ENCODE measurements around the gene SLC39A8.
"Not testable (repeated sequence)": the region's sequence is repeated elsewhere in the genome, so short reads cannot be mapped to it uniquely, and the experiment has no call there.

Gene SLC39A8

GRCh38 chr4:102244878-102245535 is 100.3 kb downstream of the SLC39A8 start:
- in situ Hi-C loops (cut with MboI; ENCODE audit: low sequenced_read_pairs) = no loop called here

GRCh38 chr4:102243296-102243695 is 102.0 kb downstream of the SLC39A8 start:
- in situ Hi-C loops (cut with MboI; ENCODE audit: low sequenced_read_pairs) = not testable (repeated sequence)

GRCh38 chr4:102234243-102234838 is 110.9 kb downstream of the SLC39A8 start:
- in situ Hi-C loops (cut with MboI; ENCODE audit: low sequenced_read_pairs) = no loop called here

- in situ Hi-C loops (cut with MboI; ENCODE audit: low sequenced_read_pairs) = no loop called here
Observed at GRCh38 chr4:102230194-102230593, 115.1 kb downstream of the SLC39A8 start.

- in situ Hi-C loops (cut with MboI; ENCODE audit: low sequenced_read_pairs) = no loop called here
Observed at GRCh38 chr4:102227388-102227787, 117.9 kb downstream of the SLC39A8 start.

- in situ Hi-C loops (cut with MboI; ENCODE audit: low sequenced_read_pairs) = no loop called here
Observed at GRCh38 chr4:102223461-102223860, 121.8 kb downstream of the SLC39A8 start.

- in situ Hi-C loops (cut with MboI; ENCODE audit: low sequenced_read_pairs) = no loop called here
Observed at GRCh38 chr4:102222838-102223409, 122.4 kb downstream of the SLC39A8 start.

GRCh38 chr4:102219129-102219528 is 126.2 kb downstream of the SLC39A8 start:
- in situ Hi-C loops (cut with MboI; ENCODE audit: low sequenced_read_pairs) = no loop called here

GRCh38 chr4:102218656-102219055 is 126.6 kb downstream of the SLC39A8 start:
- in situ Hi-C loops (cut with MboI; ENCODE audit: low sequenced_read_pairs) = no loop called here

GRCh38 chr4:102217775-102218355 is 127.4 kb downstream of the SLC39A8 start:
- in situ Hi-C loops (cut with MboI; ENCODE audit: low sequenced_read_pairs) = no loop called here

GRCh38 chr4:102217345-102217744 is 127.9 kb downstream of the SLC39A8 start:
- in situ Hi-C loops (cut with MboI; ENCODE audit: low sequenced_read_pairs) = no loop called here

- in situ Hi-C loops (cut with MboI; ENCODE audit: low sequenced_read_pairs) = no loop called here
Observed at GRCh38 chr4:102216666-102217065, 128.6 kb downstream of the SLC39A8 start.

GRCh38 chr4:102213031-102213430 is 132.3 kb downstream of the SLC39A8 start:
- in situ Hi-C loops (cut with MboI; ENCODE audit: low sequenced_read_pairs) = no loop called here
